Mucosa of rectum (tissue), 2 donors: ENCODE results near the gene LRRK1.

Experiments
- H3K27ac ChIP-seq, 2 donors: one replicate each; pipeline ENCODE4 v1.7.0; 2013; ENCODE audit warnings: inconsistent platforms in 2 of 2, low read depth in 2 of 2, low read length in 2 of 2
- H3K27me3 ChIP-seq, 2 donors: one replicate each; pipeline ENCODE4 v1.7.0; 2013; ENCODE audit warnings: low read length in 2 of 2; ENCODE audit not compliant: control insufficient read depth in 2 of 2, insufficient read depth in 2 of 2
- H3K36me3 ChIP-seq, 2 donors: one replicate each; pipeline ENCODE4 v1.7.0; 2013; ENCODE audit warnings: low read length in 2 of 2; ENCODE audit not compliant: control insufficient read depth in 2 of 2, insufficient read depth in 2 of 2
- H3K4me1 ChIP-seq, 2 donors: one replicate each; pipeline ENCODE4 v1.7.0; 2013; ENCODE audit warnings: low read length in 2 of 2, mild to moderate bottlenecking in 1 of 2; ENCODE audit not compliant: control insufficient read depth in 2 of 2, insufficient read depth in 2 of 2
- H3K4me3 ChIP-seq, 2 donors: one replicate each; pipeline ENCODE4 v1.7.0; 2013; ENCODE audit warnings: low read length in 2 of 2
- H3K9ac ChIP-seq, 2 donors: one replicate each; pipeline ENCODE4 v1.7.0; 2013; ENCODE audit warnings: low read length in 2 of 2, low read depth in 1 of 2, mild to moderate bottlenecking in 1 of 2
- H3K9me3 ChIP-seq, 2 donors: one replicate each; pipeline ENCODE4 v1.7.0; 2013; ENCODE audit warnings: low read length in 2 of 2; ENCODE audit not compliant: control insufficient read depth in 2 of 2
- donor health status: healthy.
- donor health status: Normal muscosa, but diverticular disease.

Gene LRRK1

DNA sequence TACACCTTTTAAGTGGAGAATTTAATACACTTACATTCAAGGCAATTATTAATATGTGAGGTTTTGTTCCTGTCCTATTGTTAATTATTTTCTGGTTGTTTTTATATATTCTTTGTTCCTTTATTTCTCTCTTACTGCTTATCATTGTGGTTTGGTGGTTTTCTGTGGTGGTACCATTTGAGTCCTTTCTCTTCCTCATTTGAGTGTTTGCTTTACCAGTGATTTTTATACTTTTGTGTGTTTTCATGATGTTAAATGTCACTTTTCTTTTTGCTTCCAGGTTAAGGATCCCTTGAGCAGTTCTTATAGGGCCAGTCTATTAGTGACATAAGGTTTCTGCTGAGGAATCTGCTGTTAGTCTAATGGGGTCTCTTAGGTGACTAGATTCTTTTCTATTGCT is 116.5 kb downstream of the LRRK1 start:
- H3K9me3 ChIP-seq = no peaks in the 10 kb centered on the region
- peaks cover 19 to 30% of the 10 kb centered on the region in 2 donors for H3K36me3 ChIP-seq
- no peaks in the 10 kb centered on the region for H3K4me1 ChIP-seq
- no peak overlapping the region for H3K9ac ChIP-seq
- H3K27me3 ChIP-seq = no peaks in the 10 kb centered on the region
- H3K4me3 ChIP-seq = no peak overlapping the region
- no peak overlapping the region for H3K27ac ChIP-seq

DNA sequence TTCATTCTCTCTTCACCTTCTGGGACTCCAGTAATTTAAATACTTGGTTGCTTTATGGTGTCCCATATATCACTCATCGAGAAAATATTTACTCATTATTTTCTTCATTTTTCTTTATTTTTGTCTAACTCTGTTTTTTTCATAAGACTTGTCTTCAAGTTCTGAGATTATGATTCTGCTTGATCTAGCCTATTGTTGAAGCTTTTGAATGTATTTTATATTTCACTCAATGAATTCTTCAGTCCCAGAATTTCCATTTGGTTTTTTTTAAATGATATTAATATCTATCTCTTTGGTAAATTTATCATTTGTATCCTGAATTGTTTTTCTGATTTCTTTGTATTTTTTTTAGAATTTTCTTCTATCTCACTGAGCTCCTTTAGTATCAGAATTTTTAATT is 117.0 kb downstream of the LRRK1 start:
- H3K27me3 ChIP-seq = no peaks in the 10 kb centered on the region
- no peak overlapping the region for H3K9ac ChIP-seq
- H3K27ac ChIP-seq = no peak overlapping the region
- no peaks in the 10 kb centered on the region for H3K4me1 ChIP-seq
- H3K9me3 ChIP-seq = no peaks in the 10 kb centered on the region
- peaks cover 13 to 29% of the 10 kb centered on the region in 2 donors for H3K36me3 ChIP-seq
- no peak overlapping the region for H3K4me3 ChIP-seq

DNA sequence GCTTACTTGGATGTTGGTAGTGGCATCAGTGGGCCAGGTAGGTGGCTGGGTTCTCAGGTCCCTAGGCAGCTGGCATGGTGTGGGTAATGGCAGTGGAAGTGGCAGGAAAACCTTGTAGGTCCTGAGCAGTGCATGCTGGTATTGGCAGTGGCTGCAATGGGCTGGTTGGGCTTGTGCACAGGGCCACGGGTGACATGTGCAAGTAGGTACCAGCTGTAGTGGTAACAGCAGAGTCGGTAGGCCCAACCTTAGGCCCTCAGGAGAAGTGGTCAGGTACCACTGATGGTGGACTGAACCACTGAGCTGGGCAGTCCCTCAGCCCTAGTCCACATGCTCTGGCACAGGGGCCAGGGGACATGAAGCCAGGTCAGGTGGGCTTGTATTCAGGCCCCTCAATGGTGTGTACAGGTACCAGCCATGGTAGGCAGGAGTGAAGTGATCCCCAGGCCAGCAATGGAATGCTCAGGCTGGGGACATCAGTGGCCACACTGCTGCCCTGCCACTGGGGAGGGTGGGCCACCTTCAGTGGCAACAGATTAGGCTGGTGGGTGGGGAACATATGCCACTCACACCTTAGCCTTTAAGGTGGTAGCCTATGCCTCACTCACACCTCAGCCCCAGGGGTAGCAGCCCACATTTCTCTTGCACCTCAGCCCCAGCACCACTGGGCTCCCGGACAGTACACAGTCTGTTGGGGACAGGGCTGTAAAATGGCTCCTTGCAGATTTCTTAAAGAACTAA is 118.1 kb downstream of the LRRK1 start:
- Histone ChIP-seq H3K36me3 (peaks cover 13 to 26% of the 10 kb centered on the region in 2 donors), H3K9ac (no peak overlapping the region)

GRCh38 chr15:101038327-101039003 is 119.3 kb downstream of the LRRK1 start:
- H3K9me3 ChIP-seq = no peaks in the 10 kb centered on the region
- H3K36me3 ChIP-seq = peaks cover 13 to 30% of the 10 kb centered on the region in 2 donors
- H3K4me3 ChIP-seq = no peak overlapping the region
- no peak overlapping the region for H3K27ac ChIP-seq
- no peaks in the 10 kb centered on the region for H3K4me1 ChIP-seq
- H3K9ac ChIP-seq = no peak overlapping the region
- H3K27me3 ChIP-seq = no peaks in the 10 kb centered on the region

More for the DNA sequence above, 118.1 kb downstream of the LRRK1 start:
- Histone ChIP-seq H3K4me1 (no peaks in the 10 kb centered on the region), H3K4me3 (no peak overlapping the region), H3K27me3 (no peaks in the 10 kb centered on the region), H3K27ac (no peak overlapping the region), H3K9me3 (no peaks in the 10 kb centered on the region)

DNA sequence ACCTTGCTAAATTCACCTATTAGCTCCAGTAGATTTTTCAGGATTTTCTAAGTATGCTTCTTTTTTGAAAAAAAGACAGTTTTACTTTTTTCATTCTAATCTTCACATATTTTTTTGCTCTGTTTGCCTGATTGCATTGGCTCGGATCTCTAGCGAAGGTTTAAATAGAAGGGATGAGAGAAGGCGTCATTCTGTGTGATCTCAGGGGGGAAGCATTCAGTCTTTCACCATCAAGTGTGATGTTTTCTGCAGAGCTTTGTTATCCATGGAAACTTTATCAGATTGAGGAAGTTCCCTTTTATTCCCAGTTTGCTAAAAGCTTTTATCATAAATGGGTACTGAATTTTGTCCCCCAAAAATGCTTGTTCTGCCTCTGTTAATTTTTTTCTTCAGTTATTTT is 120.3 kb downstream of the LRRK1 start:
- no peak overlapping the region for H3K27ac ChIP-seq
- H3K36me3 ChIP-seq = peaks cover 19 to 31% of the 10 kb centered on the region in 2 donors
- no peak overlapping the region for H3K9ac ChIP-seq
- H3K4me1 ChIP-seq = no peaks in the 10 kb centered on the region
- no peaks in the 10 kb centered on the region for H3K9me3 ChIP-seq
- H3K4me3 ChIP-seq = no peak overlapping the region
- H3K27me3 ChIP-seq = no peaks in the 10 kb centered on the region

- Histone ChIP-seq H3K27ac (no peak overlapping the region), H3K4me1 (peaks cover 2 to 3% of the 10 kb centered on the region in 2 donors), H3K9me3 (no peaks in the 10 kb centered on the region), H3K9ac (no peak overlapping the region), H3K4me3 (no peak overlapping the region), H3K36me3 (peaks cover 24 to 42% of the 10 kb centered on the region in 2 donors), H3K27me3 (no peaks in the 10 kb centered on the region)
Observed at GRCh38 chr15:101042320-101042719, 123.2 kb downstream of the LRRK1 start.

GRCh38 chr15:101043011-101043410 is 123.9 kb downstream of the LRRK1 start:
- H3K27me3 ChIP-seq = no peaks in the 10 kb centered on the region

GRCh38 chr15:101043911-101044624 is 124.9 kb downstream of the LRRK1 start:
- H3K27ac ChIP-seq = no peak overlapping the region
- H3K9me3 ChIP-seq = no peaks in the 10 kb centered on the region
- no peaks in the 10 kb centered on the region for H3K27me3 ChIP-seq
- peaks cover 26 to 41% of the 10 kb centered on the region in 2 donors for H3K36me3 ChIP-seq
- no peak overlapping the region for H3K9ac ChIP-seq
- H3K4me3 ChIP-seq = no peak overlapping the region
- peaks cover 2 to 3% of the 10 kb centered on the region in 2 donors for H3K4me1 ChIP-seq

More at GRCh38 chr15:101043011-101043410, 123.9 kb downstream of the LRRK1 start:
- Histone ChIP-seq H3K9me3 (no peaks in the 10 kb centered on the region), H3K9ac (no peak overlapping the region), H3K4me1 (peaks cover 2 to 3% of the 10 kb centered on the region in 2 donors), H3K27ac (no peak overlapping the region), H3K36me3 (peaks cover 19 to 41% of the 10 kb centered on the region in 2 donors), H3K4me3 (no peak overlapping the region)

DNA sequence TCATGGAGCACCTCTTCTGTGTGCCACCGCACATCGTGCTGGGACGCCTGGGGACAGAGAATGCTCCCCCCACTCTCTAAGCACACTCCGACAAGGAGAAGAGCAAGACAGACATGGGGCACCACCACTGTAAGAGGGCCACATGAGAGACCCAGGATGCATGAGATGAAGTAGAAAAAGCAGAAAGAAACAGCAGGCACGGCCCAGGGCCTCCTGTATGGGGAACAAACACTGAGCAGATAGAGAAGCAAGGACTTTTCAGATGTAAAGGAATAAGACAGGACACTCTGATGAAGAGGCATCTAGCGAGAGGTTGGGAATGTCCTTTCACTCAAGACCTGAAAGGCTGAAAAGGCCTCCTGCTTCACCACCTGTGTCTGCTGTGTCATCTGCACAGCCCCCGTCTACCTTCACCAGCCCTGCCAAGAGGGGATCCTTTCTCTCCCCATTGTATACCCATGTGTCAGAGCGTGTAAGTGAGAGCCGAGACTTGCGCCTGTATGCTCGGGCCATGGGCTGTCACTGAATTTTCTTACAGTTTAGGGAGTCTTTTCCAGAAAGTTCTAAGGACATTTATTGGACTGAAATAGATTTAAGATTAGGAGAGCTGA is 125.6 kb downstream of the LRRK1 start:
- H3K9ac ChIP-seq = no peak overlapping the region
- H3K4me1 ChIP-seq = peaks cover 2 to 3% of the 10 kb centered on the region in 2 donors
- no peaks in the 10 kb centered on the region for H3K9me3 ChIP-seq
- no peak overlapping the region for H3K4me3 ChIP-seq
- H3K36me3 ChIP-seq = peaks cover 30 to 43% of the 10 kb centered on the region in 2 donors
- H3K27ac ChIP-seq = peak overlapping the region; percentile 15 to 38
- H3K27me3 ChIP-seq = no peaks in the 10 kb centered on the region
